Gastrocnemius medialis (tissue), 4 donors: ENCODE results near the gene EXOSC1.

ENCODE experiments used
- POLR2A ChIP-seq, 2 donors: fragments of 450-650 bp; IDR thresholded peaks; one replicate each; pipeline ENCODE4 v1.6.1; 2017; ENCODE audit warnings: antibody characterized with exemption in 2 of 2, mild to moderate bottlenecking in 2 of 2, moderate library complexity in 2 of 2
- TF ChIP-seq, protein P1 (sequence below), 5 experiments: fragments of 450-650 bp in 3 of 5; fragments of 200-600 bp in 2 of 5; sonication (generic) in 2 of 5; IDR thresholded peaks in 4 of 5; conservative IDR thresholded peaks in 1 of 5; 1 replicate in 4 of 5; 2 replicates in 1 of 5; pipeline ENCODE4 v1.5.1; 2016 to 2019; ENCODE audit warnings: antibody characterized with exemption in 5 of 5, mild to moderate bottlenecking in 3 of 5, moderate library complexity in 3 of 5

DNA sequence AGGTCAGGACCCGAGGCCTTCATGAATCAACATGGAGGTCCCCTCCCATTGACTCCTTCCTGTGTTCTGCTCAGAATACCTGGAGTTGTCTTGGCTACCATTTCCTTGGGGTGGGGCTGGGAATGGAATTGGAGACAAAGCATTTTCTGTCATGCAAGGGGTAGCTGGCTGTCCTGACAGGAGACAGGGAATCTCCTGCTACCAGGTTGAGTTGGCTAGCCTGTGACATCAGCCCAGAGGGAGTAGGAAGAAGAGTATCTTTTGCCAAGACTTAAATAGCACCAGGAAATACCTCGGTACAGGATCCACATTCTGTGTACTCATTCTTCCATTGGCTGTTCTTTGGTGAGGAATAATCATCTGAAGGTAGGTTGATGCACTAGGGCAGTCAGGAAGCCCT, 5.0 kb upstream of the EXOSC1 start:
- TF ChIP-seq POLR2A (IDR thresholded peaks at IDR 0.05) = no peak
- TF ChIP-seq, protein P1, sequence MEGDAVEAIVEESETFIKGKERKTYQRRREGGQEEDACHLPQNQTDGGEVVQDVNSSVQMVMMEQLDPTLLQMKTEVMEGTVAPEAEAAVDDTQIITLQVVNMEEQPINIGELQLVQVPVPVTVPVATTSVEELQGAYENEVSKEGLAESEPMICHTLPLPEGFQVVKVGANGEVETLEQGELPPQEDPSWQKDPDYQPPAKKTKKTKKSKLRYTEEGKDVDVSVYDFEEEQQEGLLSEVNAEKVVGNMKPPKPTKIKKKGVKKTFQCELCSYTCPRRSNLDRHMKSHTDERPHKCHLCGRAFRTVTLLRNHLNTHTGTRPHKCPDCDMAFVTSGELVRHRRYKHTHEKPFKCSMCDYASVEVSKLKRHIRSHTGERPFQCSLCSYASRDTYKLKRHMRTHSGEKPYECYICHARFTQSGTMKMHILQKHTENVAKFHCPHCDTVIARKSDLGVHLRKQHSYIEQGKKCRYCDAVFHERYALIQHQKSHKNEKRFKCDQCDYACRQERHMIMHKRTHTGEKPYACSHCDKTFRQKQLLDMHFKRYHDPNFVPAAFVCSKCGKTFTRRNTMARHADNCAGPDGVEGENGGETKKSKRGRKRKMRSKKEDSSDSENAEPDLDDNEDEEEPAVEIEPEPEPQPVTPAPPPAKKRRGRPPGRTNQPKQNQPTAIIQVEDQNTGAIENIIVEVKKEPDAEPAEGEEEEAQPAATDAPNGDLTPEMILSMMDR (IDR thresholded peaks at IDR 0.05 in 4 of 5, conservative IDR thresholded peaks at IDR 0.05 in 1 of 5) = no peak
